H1 (cell line): Measurements from ENCODE around the gene TNFRSF1A. TPM values are rescaled to one million over a fixed set of nuclear protein-coding genes. Genes with fewer than 3 reads are reported as not detected.
A peak's percentile ranks its signal among the peaks of the same experiment; 100 is the strongest.

ENCODE experiments used
- CTCF ChIA-PET: fragments of 300-600 bp; sonication (Branson Sonifier 250); formaldehyde crosslinking; loops from one replicate; lab custom pipeline; 2021; ENCODE audit not compliant: partially characterized antibody; lab: Charles Lee
- POLR2A ChIA-PET: fragments of 300-600 bp; sonication (Branson Sonifier 250); formaldehyde crosslinking; loops from one replicate; lab custom pipeline; 2021; ENCODE audit warnings: inconsistent platforms; ENCODE audit not compliant: partially characterized antibody; lab: Charles Lee
- DNase-seq, 2 experiments: peaks; one replicate each; pipeline versions ENCODE4 v3.0.0 to v3.0.0-alpha.2; 2010 to 2022; ENCODE audit warnings: low spot score in 2 of 2, low read depth in 1 of 2, mixed read lengths in 1 of 2
- FAIRE-seq: peaks from 2 replicates; lab custom pipeline; 2011; peaks lifted over from hg19 to GRCh38; lab: Jason Lieb, UNC
- H2AFZ ChIP-seq: 2 replicates; pipeline ENCODE4 v1.8.1; 2012; ENCODE audit warnings: low read length, inconsistent platforms
- H2AK5ac ChIP-seq: 2 replicates; pipeline ENCODE4 v1.6.1; 2013; ENCODE audit warnings: low read depth, low read length
- H2BK120ac ChIP-seq: replicated peaks from 2 replicates; pipeline ENCODE3; 2013; ENCODE audit warnings: low read depth, low read length, inconsistent platforms
- H2BK12ac ChIP-seq: 2 replicates; pipeline ENCODE4 v1.6.1; 2013; ENCODE audit warnings: low read depth, low read length
- H2BK15ac ChIP-seq: 2 replicates; pipeline ENCODE4 v1.6.1; 2013; ENCODE audit warnings: low read length
- H2BK20ac ChIP-seq: 2 replicates; pipeline ENCODE4 v1.6.1; 2013; ENCODE audit warnings: low read length
- H2BK5ac ChIP-seq: 2 replicates; pipeline ENCODE4 v1.6.1; 2013; ENCODE audit warnings: low read depth, low read length
- H3K14ac ChIP-seq: 2 replicates; pipeline ENCODE4 v1.6.1; 2013; ENCODE audit warnings: inconsistent platforms; ENCODE audit not compliant: insufficient read length
- H3K18ac ChIP-seq: 2 replicates; pipeline ENCODE4 v1.6.1; 2013; ENCODE audit warnings: low read length; ENCODE audit errors: extremely low read depth
- H3K23ac ChIP-seq: 2 replicates; pipeline ENCODE4 v1.6.1; 2013; ENCODE audit warnings: inconsistent platforms; ENCODE audit not compliant: insufficient read length
- H3K23me2 ChIP-seq: 2 replicates; pipeline ENCODE4 v1.6.1; 2013; ENCODE audit warnings: low read depth, low read length
- H3K27ac ChIP-seq: 2 replicates; pipeline ENCODE4 v1.6.1; 2011; ENCODE audit warnings: low read depth, low read length, inconsistent platforms
- H3K27me3 ChIP-seq, 4 experiments: replicated peaks in 1 of 4; 1 replicate in 1 of 4; 2 replicates in 3 of 4; pipeline versions ENCODE4 v1.6.1 to v1.8.1; 2011 to 2013; ENCODE audit warnings: low read length in 3 of 4, mild to moderate bottlenecking in 3 of 4, inconsistent platforms in 2 of 4, mixed read lengths in 2 of 4, moderate library complexity in 1 of 4; ENCODE audit not compliant: control insufficient read depth in 3 of 4, insufficient read depth in 3 of 4; ENCODE audit errors: extremely low read depth in 1 of 4
- H3K36me3 ChIP-seq, 4 experiments: 2 replicates each; pipeline versions ENCODE4 v1.6.1 to v1.8.1; 2011 to 2013; ENCODE audit warnings: mild to moderate bottlenecking in 4 of 4, low read length in 3 of 4, moderate library complexity in 2 of 4, control low read depth in 1 of 4, inconsistent platforms in 1 of 4; ENCODE audit not compliant: insufficient read depth in 4 of 4, control insufficient read depth in 2 of 4
- H3K4ac ChIP-seq: replicated peaks from 2 replicates; pipeline ENCODE3; 2013; ENCODE audit warnings: low read length, low read depth, mixed read lengths, inconsistent platforms; ENCODE audit not compliant: insufficient read length
- H3K4me1 ChIP-seq, 4 experiments: replicated peaks in 1 of 4; 1 replicate in 1 of 4; 2 replicates in 3 of 4; pipeline versions ENCODE4 v1.6.1 to v1.8.1; 2011 to 2013; ENCODE audit warnings: low read length in 3 of 4, inconsistent platforms in 2 of 4, mixed read lengths in 1 of 4; ENCODE audit not compliant: insufficient read depth in 4 of 4, control insufficient read depth in 3 of 4
- H3K4me2 ChIP-seq, 2 experiments: 2 replicates each; pipeline versions ENCODE4 v1.6.1 to v1.8.1; 2011 to 2013; ENCODE audit warnings: low read depth in 2 of 2, low read length in 2 of 2, control low read depth in 1 of 2, inconsistent platforms in 1 of 2, mild to moderate bottlenecking in 1 of 2; ENCODE audit not compliant: insufficient read depth in 1 of 2
- H3K4me3 ChIP-seq, 4 experiments: fragments of 200-600, 300-600 bp in 1 of 4; sonication (generic), shearing (Covaris generic), sonication (Bioruptor Twin) in 1 of 4; 2 replicates each; pipeline versions ENCODE4 v1.5.1 to v1.8.1; 2011 to 2016; ENCODE audit warnings: low read length in 4 of 4, low read depth in 3 of 4, control low read depth in 2 of 4, inconsistent platforms in 2 of 4, mild to moderate bottlenecking in 2 of 4, mixed read lengths in 1 of 4, moderate library complexity in 1 of 4; ENCODE audit not compliant: insufficient read depth in 2 of 4; ENCODE audit errors: extremely low read depth in 1 of 4
- H3K56ac ChIP-seq: replicated peaks from 2 replicates; pipeline ENCODE3; 2013; ENCODE audit warnings: low read depth, mild to moderate bottlenecking, mixed read lengths, low read length, inconsistent platforms; ENCODE audit not compliant: insufficient read length
- H3K79me1 ChIP-seq: 2 replicates; pipeline ENCODE4 v1.6.1; 2013; ENCODE audit warnings: low read depth, low read length, control low read depth
- H3K79me2 ChIP-seq, 2 experiments: 2 replicates each; pipeline versions ENCODE4 v1.6.1 to v1.8.1; 2012 to 2013; ENCODE audit warnings: low read length in 2 of 2, mild to moderate bottlenecking in 2 of 2, inconsistent platforms in 1 of 2; ENCODE audit not compliant: insufficient read depth in 2 of 2, control insufficient read depth in 1 of 2
- H3K9ac ChIP-seq, 4 experiments: replicated peaks in 1 of 4; 1 replicate in 1 of 4; 2 replicates in 3 of 4; pipeline versions ENCODE4 v1.6.1 to v1.8.1; 2011 to 2013; ENCODE audit warnings: low read depth in 3 of 4, low read length in 3 of 4, control low read depth in 2 of 4, mild to moderate bottlenecking in 2 of 4, moderate library complexity in 2 of 4, inconsistent platforms in 1 of 4; ENCODE audit errors: extremely low read depth in 1 of 4
- H3K9me3 ChIP-seq, 2 experiments: 2 replicates each; pipeline versions ENCODE4 v1.6.1 to v1.8.1; 2012 to 2013; ENCODE audit warnings: mild to moderate bottlenecking in 2 of 2, moderate library complexity in 2 of 2, control low read depth in 1 of 2, inconsistent platforms in 1 of 2, low read depth in 1 of 2, low read length in 1 of 2, mixed read lengths in 1 of 2; ENCODE audit not compliant: insufficient read depth in 2 of 2
- H4K20me1 ChIP-seq, 2 experiments: replicated peaks in 1 of 2; 2 replicates each; pipeline versions ENCODE3 to v1.8.1; 2011 to 2013; ENCODE audit warnings: inconsistent platforms in 2 of 2, low read length in 2 of 2, mild to moderate bottlenecking in 1 of 2; ENCODE audit not compliant: insufficient read depth in 2 of 2, control insufficient read depth in 1 of 2
- H4K5ac ChIP-seq: 2 replicates; pipeline ENCODE4 v1.6.1; 2013; ENCODE audit warnings: low read length, low read depth, mixed read lengths, inconsistent platforms; ENCODE audit not compliant: insufficient read length
- H4K8ac ChIP-seq: 2 replicates; pipeline ENCODE4 v1.8.0; 2013; ENCODE audit warnings: mild to moderate bottlenecking, moderate library complexity, low read length, inconsistent platforms; ENCODE audit not compliant: insufficient read depth; ENCODE audit errors: extremely low read depth
- H4K91ac ChIP-seq: replicated peaks from 2 replicates; pipeline ENCODE3; 2013; ENCODE audit warnings: low read length, mixed read lengths, inconsistent platforms; ENCODE audit not compliant: insufficient read length
- MAFK ChIP-seq: IDR thresholded peaks from 2 replicates; pipeline ENCODE4 v1.6.1; 2012; ENCODE audit warnings: low read depth, mild to moderate bottlenecking, improper control_type of control experiment, low read length
- MAX ChIP-seq: IDR thresholded peaks from 2 replicates; pipeline ENCODE4 v1.6.1; 2012; ENCODE audit warnings: inconsistent platforms
- SRF ChIP-seq: IDR thresholded peaks from 2 replicates; pipeline ENCODE4 v1.6.1; 2011; ENCODE audit warnings: mild to moderate bottlenecking, low read depth, low read length, moderate library complexity
- WGBS, 2 experiments: shearing (Covaris generic) in 1 of 2; methylation state at CpG; one replicate each; pipeline versions ENCODE4 v1.1.6 to v1.1.7; 2013 to 2015; ENCODE audit warnings: low lambda C conversion rate in 2 of 2, mixed read lengths in 2 of 2, inconsistent platforms in 1 of 2, low coverage in 1 of 2, missing lambda C conversion rate in 1 of 2; ENCODE audit not compliant: insufficient replicate concordance in 2 of 2, insufficient coverage in 1 of 2, insufficient read length in 1 of 2; ENCODE audit errors: extremely low coverage in 1 of 2, missing lambda C conversion rate in 1 of 2; 5-methylcytosine and 5-hydroxymethylcytosine counted together
- polyA plus RNA-seq, 7 experiments: library from polyadenylated mRNA; depleted of rRNA in 3 of 7; stranded (reverse) in 5 of 7; unstranded in 2 of 7; fragments of >200 nt in 5 of 7; fragments of 200-250 nt in 2 of 7; gene quantifications; 1 replicate in 5 of 7; 2 replicates in 1 of 7; 4 replicates in 1 of 7; pipeline versions ENCODE4 v1.2.1 to v1.2.3, GENCODE V29; 2011 to 2013; ENCODE audit warnings: missing spikeins in 2 of 7, mixed read lengths in 2 of 7
- total RNA-seq: library from RNA; stranded (reverse); fragmentation: NEBNext Ultra II Directional; extraction: Animal tissue kit (Norgen Biotek cat#: 25700); gene quantifications from 2 replicates; pipeline ENCODE4 v1.2.1, GENCODE V29; 2021

TNFRSF1A gene
- total and polyA plus RNA-seq, 2 of the 8 experiments (the other 6 are each of a cell fraction or from before 2014, with no cell fraction given) = 28.7 to 42.1 TPM

GRCh38 chr12:6324936-6325750, 16.7 kb downstream of the TNFRSF1A start:
- ChIA-PET POLR2A (interaction anchor here (0.7 to 17.5 kb wide), 12 partner anchors 16 to 209 kb away, joined by 3 to 286 read pairs (median 4); partner anchors contain the start of genes GAPDH, SCNN1A, TAPBPL and TNFRSF1A), CTCF (interaction anchor here (0.8 to 7.8 kb wide), 19 partner anchors 10 to 229 kb away, joined by 3 to 109 read pairs (median 8); partner anchors contain the start of genes SCNN1A and TNFRSF1A)
- no peak overlapping the region for H4K8ac ChIP-seq
- peaks cover 13 to 52% (median 33%) of the 10 kb centered on the region in 4 experiments for H3K4me1 ChIP-seq
- 0 out of 2 replicates have a peak overlapping the region, but pooled peaks have one; percentile 4 for H2AK5ac ChIP-seq
- H3K23ac ChIP-seq = no peak overlapping the region
- H3K79me2 ChIP-seq = no peaks in the 10 kb centered on the region
- no peak overlapping the region for H3K56ac ChIP-seq
- H3K18ac ChIP-seq = peak overlapping the region; percentile 9; the same call in 1 of the 2 replicates
- no peak for TF ChIP-seq MAFK
- no peak for TF ChIP-seq SRF
- no peak for TF ChIP-seq MAX
- H3K9ac ChIP-seq = no peak overlapping the region
- H2BK5ac ChIP-seq = peak overlapping the region; percentile 93; the same call in 1 of the 2 replicates
- no peak overlapping the region for H2AFZ ChIP-seq
- H3K4ac ChIP-seq = peak overlapping the region; percentile 10
- no peak overlapping the region for H3K27ac ChIP-seq
- H3K14ac ChIP-seq = no peak overlapping the region
- peak overlapping the region; percentile 30; the same call in 1 of the 2 replicates for H2BK12ac ChIP-seq
- H3K4me3 ChIP-seq = no peak overlapping the region
- H3K36me3 ChIP-seq = peaks cover 5 to 30% (median 18%) of the 10 kb centered on the region in 4 experiments; a peak in 6 of 8 replicates
- H3K79me1 ChIP-seq = no peaks in the 10 kb centered on the region; the same call in 1 of the 2 replicates
- H4K91ac ChIP-seq = peak overlapping the region; percentile 59
- no peaks in the 10 kb centered on the region for H3K27me3 ChIP-seq
- H3K23me2 ChIP-seq = peaks cover 4% of the 10 kb centered on the region; the same call in 1 of the 2 replicates
- H4K20me1 ChIP-seq = no peaks in the 10 kb centered on the region
- H3K9me3 ChIP-seq = no peaks in the 10 kb centered on the region
- no peak for FAIRE-seq
- peak overlapping the region in 1 of 2 experiments; percentile 68; a peak in 2 of 4 replicates for H3K4me2 ChIP-seq
- 75% methylated on average over 6 of the region's 6 CpGs; no CpG with 5 or more reads in 1 of the 2 experiments for WGBS, 2 experiments
- H2BK20ac ChIP-seq = peak overlapping the region; percentile 40
- H2BK120ac ChIP-seq = peak overlapping the region; percentile 47
- H2BK15ac ChIP-seq = peak overlapping the region; percentile 74
- no peak for DNase-seq
- no peak overlapping the region for H4K5ac ChIP-seq
